HCEC 1CT (cell line): Measurements from ENCODE around the gene INCENP.

Experiments
- DNase-seq: peaks from one replicate; pipeline ENCODE4 v3.0.0-alpha.2; 2017

The INCENP gene

GRCh38 chr11:62142921-62143320 lies 19.1 kb downstream of the INCENP start:
- DNase-seq, result no peak

DNA sequence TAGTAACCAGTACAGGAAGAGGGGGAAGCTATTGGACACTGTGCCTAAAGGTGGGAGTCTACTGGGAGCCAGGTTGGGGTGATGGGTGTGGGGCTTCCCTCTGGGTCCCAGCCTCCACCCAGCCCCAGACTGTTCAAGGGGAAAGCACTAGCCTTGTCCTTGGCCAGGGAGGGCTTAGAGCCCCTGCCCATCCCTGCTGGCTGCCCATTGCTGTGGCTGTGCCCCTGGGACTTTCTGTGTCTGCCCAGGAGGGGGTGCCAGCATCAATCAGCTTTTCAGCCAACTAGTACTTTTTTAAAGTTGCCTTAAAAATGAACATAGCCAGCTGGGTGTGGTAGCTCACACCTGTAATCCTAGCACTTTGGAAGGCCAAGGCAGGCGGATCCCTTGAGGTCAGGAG lies 19.9 kb downstream of the INCENP start:
- no peak for DNase-seq

DNA sequence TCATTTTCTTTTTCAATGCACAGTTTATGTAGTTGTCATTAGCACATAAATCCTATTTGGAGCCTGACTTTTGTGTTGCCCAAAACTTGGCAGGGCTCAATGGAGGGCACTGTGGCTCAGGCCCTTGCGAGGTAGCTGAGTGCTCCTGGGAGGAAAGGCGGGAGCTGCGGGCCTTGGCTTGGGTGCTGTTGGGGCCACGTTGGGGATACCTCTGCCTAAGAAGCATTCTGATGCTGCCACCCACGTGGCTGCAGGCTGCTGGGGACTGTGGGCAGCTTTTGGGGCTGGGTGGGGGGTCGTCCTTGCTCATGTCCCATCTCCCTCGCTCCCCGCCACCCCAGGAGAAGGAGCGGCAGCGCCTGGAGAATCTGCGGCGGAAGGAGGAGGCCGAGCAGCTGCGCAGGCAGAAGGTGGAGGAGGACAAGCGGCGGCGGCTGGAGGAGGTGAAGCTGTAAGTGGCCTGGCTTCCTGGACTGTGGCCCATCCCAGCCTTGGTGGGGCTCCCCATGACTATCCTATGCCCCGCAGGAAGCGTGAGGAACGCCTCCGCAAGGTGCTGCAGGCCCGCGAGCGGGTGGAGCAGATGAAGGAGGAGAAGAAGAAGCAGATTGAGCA lies 20.9 kb downstream of the INCENP start:
- no peak for DNase-seq

DNA sequence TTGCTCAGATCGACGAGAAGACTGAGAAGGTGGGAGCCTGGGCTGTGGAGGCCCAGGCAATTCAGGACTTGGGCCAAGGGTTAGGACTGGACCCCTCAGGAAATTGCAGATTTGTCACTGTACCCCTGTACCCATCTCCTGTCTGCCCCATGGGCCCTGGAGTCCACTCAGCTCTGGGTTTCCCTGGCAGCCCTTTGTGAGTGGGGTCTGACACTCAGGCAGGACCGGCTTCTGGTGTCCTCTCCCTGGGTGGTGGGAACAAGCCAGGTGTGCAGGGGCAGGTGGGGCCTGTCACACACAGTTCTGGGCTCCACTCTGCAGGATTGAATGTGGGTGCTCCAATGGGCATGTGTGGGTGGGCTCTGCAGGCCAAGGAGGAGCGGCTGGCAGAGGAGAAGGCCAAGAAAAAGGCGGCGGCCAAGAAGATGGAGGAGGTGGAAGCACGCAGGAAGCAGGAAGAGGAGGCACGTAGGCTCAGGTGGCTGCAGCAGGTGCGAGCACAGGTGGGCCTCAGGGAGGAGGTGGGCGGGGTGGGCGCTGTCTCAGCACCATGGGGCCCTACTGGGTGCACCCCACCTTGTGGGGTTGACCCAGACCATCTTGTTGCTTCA lies 21.6 kb downstream of the INCENP start:
- DNase-seq, result no peak

GRCh38 chr11:62146476-62147200 lies 22.8 kb downstream of the INCENP start:
- no peak for DNase-seq

DNA sequence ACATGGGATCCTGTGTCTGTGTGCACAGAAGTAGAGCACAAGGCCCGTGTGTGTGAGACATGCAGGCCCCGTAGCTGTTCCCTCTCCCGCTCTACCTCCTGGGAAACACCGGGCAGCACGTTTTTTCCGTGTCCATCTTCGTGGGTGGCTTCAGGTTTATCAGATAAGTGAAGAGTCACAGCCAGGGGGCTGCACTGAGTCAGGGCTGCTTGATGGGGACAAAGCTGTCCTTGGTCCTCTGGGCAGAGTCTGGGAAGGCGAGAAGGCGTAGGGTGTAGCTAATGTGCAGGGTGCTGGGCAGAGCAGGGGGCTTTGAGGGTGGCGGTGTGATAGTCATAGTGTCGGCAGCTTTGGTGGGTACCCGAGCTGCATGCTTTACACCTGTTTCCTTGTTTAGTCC lies 23.7 kb downstream of the INCENP start:
- no peak for DNase-seq

DNA sequence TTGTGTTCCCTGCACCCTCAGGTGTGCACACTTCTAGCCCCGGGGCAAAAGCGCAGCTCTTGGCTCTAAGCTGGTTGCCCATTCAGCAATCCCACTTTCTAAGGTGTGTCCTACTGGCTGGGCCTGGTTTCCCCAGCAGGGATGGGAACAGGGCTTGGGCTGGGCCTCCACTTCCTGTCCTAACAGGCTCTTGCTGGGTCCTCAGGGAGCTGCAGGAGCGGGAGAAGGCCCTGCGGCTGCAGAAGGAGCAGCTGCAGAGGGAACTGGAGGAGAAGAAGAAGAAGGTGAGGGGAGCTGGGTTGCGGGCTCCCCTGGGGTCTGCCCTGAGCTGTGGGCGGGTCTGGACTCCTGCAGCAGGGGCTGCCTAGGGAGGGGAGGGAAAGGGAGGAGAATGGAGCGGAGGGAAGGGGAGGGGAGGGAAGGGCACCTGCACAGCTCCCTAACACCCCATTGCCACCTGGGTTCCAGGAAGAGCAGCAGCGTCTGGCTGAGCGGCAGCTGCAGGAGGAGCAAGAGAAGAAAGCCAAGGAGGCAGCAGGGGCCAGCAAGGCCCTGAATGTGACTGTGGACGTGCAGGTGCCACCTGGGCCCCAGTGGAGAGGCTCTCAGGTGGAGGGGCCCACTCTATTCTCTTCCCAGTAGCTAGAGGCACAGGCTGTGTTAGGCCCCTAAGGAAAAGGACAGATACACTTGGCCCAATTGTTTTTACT lies 24.6 kb downstream of the INCENP start:
- no peak for DNase-seq

GRCh38 chr11:62149986-62150886 lies 26.4 kb downstream of the INCENP start:
- no peak for DNase-seq

- no peak for DNase-seq
Measured at GRCh38 chr11:62150887-62151736, 27.3 kb downstream of the INCENP start.

- no peak for DNase-seq
Measured at GRCh38 chr11:62151737-62152102, 27.9 kb downstream of the INCENP start.

GRCh38 chr11:62152245-62153086 lies 28.7 kb downstream of the INCENP start:
- no peak for DNase-seq

GRCh38 chr11:62153087-62153395 lies 29.2 kb downstream of the INCENP start:
- DNase-seq, result no peak

GRCh38 chr11:62153617-62154016 lies 29.8 kb downstream of the INCENP start:
- no peak for DNase-seq

DNA sequence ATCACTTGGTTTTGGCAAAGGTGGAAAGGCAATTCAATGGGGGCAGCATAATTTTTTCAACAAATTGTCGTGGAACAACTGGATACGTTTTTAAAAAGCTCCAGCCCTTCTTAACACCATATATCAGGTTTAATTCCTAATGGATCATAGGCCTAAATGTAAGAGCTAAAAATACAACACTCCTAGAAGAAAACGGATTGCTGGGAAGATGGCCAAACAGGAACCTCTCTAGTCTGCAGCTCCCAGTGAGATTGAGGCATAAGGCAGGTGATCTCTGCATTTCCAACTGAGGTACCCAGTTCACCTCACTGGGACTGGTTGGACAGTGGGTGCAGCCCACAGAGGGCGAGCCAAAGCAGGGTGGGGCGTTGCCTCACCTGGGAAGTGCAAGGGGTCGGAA lies 33.8 kb downstream of the INCENP start:
- no peak for DNase-seq

GRCh38 chr11:62166371-62166770 lies 42.6 kb downstream of the INCENP start:
- DNase-seq, result no peak

- DNase-seq, result no peak
Measured at GRCh38 chr11:62169448-62169847, 45.6 kb downstream of the INCENP start.

DNA sequence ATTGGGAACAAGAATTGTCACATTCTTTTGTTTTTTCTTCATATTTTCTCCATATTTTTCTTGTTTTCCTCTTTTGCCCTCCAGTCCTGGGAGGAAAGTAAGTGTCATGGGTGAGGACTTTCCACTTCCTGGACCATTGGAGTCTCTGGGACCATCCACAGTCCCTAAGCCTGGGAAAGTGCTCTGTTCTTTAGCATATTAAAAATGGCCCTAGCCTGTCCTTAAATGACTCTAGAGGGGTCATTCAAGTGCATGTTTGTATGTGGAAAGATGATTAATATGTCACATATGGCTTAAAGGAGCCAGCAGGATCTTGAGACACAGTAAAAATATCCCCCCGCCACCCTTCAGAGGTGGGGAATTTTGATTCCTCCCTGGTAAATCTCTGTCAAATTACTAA lies 46.1 kb downstream of the INCENP start:
- DNase-seq, result no peak

GRCh38 chr11:62171261-62171723 lies 47.5 kb downstream of the INCENP start:
- DNase-seq, result peak; percentile 74

- DNase-seq, result no peak
Measured at GRCh38 chr11:62172294-62172693, 48.5 kb downstream of the INCENP start.

DNA sequence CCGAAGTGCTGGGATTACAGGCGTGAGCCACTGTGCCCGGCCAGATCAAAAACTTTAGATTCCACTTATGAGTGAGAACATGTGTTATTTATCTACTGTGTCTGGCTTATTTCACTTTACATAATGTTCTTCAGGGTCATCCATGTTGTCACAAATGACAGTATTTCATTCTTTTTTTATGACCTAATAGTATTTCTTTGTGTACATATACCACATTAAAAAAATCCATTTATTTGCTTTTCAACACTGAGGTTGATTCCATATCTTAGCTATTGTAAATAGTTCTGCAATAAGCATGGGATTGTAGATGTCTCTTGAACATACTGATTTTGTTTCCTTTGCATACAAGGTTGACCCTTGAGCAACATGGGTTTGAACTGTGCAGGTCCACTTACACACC lies 53.0 kb downstream of the INCENP start:
- no peak for DNase-seq

DNA sequence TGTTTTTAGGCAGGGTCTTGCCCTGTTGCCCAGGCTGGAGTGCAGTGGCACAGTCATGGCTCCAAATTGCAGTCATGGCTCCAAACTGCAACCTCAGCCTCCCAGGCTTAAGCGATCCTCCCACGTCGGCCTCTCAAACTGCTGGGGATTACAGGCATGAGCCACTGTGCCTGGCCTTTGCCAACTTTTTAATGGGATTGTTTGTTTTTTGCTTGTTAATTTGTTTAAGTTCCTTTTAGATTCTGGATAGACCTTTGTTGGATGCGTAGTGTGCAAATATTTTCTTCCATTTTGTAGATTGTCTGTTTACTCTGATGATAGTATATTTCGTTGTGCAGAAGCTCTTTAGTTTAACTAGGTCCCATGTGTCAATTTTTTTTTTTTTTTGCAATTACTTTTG lies 56.2 kb downstream of the INCENP start:
- no peak for DNase-seq
